Stomach (tissue), 8 donors: ENCODE measurements around the gene FAM50A. TPM values are rescaled to one million over a fixed set of nuclear protein-coding genes. Genes with fewer than 3 reads are reported as not detected.

Source experiments
- polyA plus RNA-seq, 3 donors: library from polyadenylated mRNA; stranded (reverse); fragments of 200-250 nt; gene quantifications; one replicate each; pipeline ENCODE4 v1.2.3, GENCODE V29; 2013
- small RNA-seq, 4 donors: library from RNA; depleted of rRNA; stranded (forward); fragments of <200 nt; gene quantifications; one replicate each; pipeline ENCODE3, GENCODE V24; 2016
- total RNA-seq, 5 donors: library from RNA; depleted of rRNA; stranded (reverse); fragments of >200 nt; gene quantifications; one replicate each; pipeline versions ENCODE4 v1.1.0 to v1.2.3, GENCODE V29; 2014 to 2016
- donor health status: healthy with polysubstance abuse.
- donor health status: Bipolar disorder and iron deficiency.
- donor health status: healthy.

FAM50A gene
- total and polyA plus RNA-seq, 8 donors, result 16.7 to 162 (median 67.4) TPM

Small RNAs within 50 kb of the gene (small RNA-seq; reads per million reads assigned to genes)
- 0 to 0.47 (median 0.22) reads per million in 4 donors for gene MIR6858
- gene RN7SL697P, result 0 reads per million in 4 donors
- gene SNORA70, result 0 reads per million in 4 donors

Other genes starting within 250 kb of the FAM50A start
- gene OPN1MW2, start 224.4 kb upstream of the FAM50A start, total RNA-seq, result not detected
- gene OPN1MW2, start 224.4 kb upstream of the FAM50A start, polyA plus RNA-seq, result not detected
- not detected for gene OPN1MW3, start 186.6 kb upstream of the FAM50A start, total RNA-seq
- gene OPN1MW3, start 186.6 kb upstream of the FAM50A start, polyA plus RNA-seq, result not detected
- not detected for gene TEX28, start 149.0 kb upstream of the FAM50A start, total RNA-seq
- not detected for gene TEX28, start 149.0 kb upstream of the FAM50A start, polyA plus RNA-seq
- not detected for gene TKTL1, start 148.3 kb upstream of the FAM50A start, total RNA-seq
- gene TKTL1, start 148.3 kb upstream of the FAM50A start, polyA plus RNA-seq, result not detected
- gene FLNA, start 69.5 kb upstream of the FAM50A start, total RNA-seq, result 1,000 to 10,000 TPM in 4 of 5 donors, 100 to 1,000 TPM in 1; 638 to 3,511 (median 2,572) TPM
- 1,000 to 10,000 TPM in 1 of 3 donors, 100 to 1,000 TPM in 1, 10 to 100 TPM in 1; 89.2 to 1,461 (median 171) TPM for gene FLNA, start 69.5 kb upstream of the FAM50A start, polyA plus RNA-seq
- gene EMD, start 64.8 kb upstream of the FAM50A start, total RNA-seq, result 100 to 1,000 TPM in 1 of 5 donors, 10 to 100 TPM in 4; 24.2 to 117 (median 38.5) TPM
- 100 to 1,000 TPM in 1 of 3 donors, 10 to 100 TPM in 2; 62.9 to 135 (median 97.8) TPM for gene EMD, start 64.8 kb upstream of the FAM50A start, polyA plus RNA-seq
- 1,000 to 10,000 TPM in 4 of 5 donors, 100 to 1,000 TPM in 1; 783 to 3,421 (median 2,020) TPM for gene RPL10, start 45.8 kb upstream of the FAM50A start, total RNA-seq
- gene RPL10, start 45.8 kb upstream of the FAM50A start, polyA plus RNA-seq, result 1,000 to 10,000 TPM; 5,802 to 8,616 (median 6,179) TPM
- gene DNASE1L1, start 34.9 kb upstream of the FAM50A start, total RNA-seq, result 10 to 100 TPM; 12.5 to 48.7 (median 26.3) TPM
- gene DNASE1L1, start 34.9 kb upstream of the FAM50A start, polyA plus RNA-seq, result 10 to 100 TPM; 15.9 to 18.2 (median 16.0) TPM
- gene TAFAZZIN, start 32.6 kb upstream of the FAM50A start, total RNA-seq, result 100 to 1,000 TPM in 2 of 5 donors, 10 to 100 TPM in 3; 12.7 to 202 (median 84.6) TPM
- gene TAFAZZIN, start 32.6 kb upstream of the FAM50A start, polyA plus RNA-seq, result 10 to 100 TPM; 19.4 to 59.9 (median 21.8) TPM
- gene ATP6AP1, start 15.5 kb upstream of the FAM50A start, total RNA-seq, result 10 to 100 TPM; 13.4 to 69.3 (median 26.6) TPM
- gene ATP6AP1, start 15.5 kb upstream of the FAM50A start, polyA plus RNA-seq, result 10 to 100 TPM; 16.8 to 49.6 (median 34.9) TPM
- 100 to 1,000 TPM in 2 of 5 donors, 10 to 100 TPM in 3; 46.4 to 178 (median 93.3) TPM for gene GDI1, start 7.0 kb upstream of the FAM50A start, total RNA-seq
- gene GDI1, start 7.0 kb upstream of the FAM50A start, polyA plus RNA-seq, result 10 to 100 TPM; 45.7 to 61.8 (median 59.1) TPM
- 100 to 1,000 TPM in 2 of 5 donors, 10 to 100 TPM in 2, 1 to 10 TPM in 1; 9.9 to 296 (median 35.5) TPM for gene PLXNA3, start 14.1 kb downstream of the FAM50A start, total RNA-seq
- gene PLXNA3, start 14.1 kb downstream of the FAM50A start, polyA plus RNA-seq, result 1 to 10 TPM; 2.3 to 7.6 (median 6.0) TPM
- gene LAGE3, start 35.1 kb downstream of the FAM50A start, total RNA-seq, result 1 to 10 TPM in 4 of 5 donors, not detected in 1; 2.7 to 8.4 (median 5.0) TPM
- gene LAGE3, start 35.1 kb downstream of the FAM50A start, polyA plus RNA-seq, result 10 to 100 TPM; 18.2 to 29.0 (median 22.6) TPM
- gene UBL4A, start 42.5 kb downstream of the FAM50A start, total RNA-seq, result 10 to 100 TPM in 4 of 5 donors, 1 to 10 TPM in 1; 8.0 to 50.1 (median 19.8) TPM
- 10 to 100 TPM; 22.5 to 34.4 (median 32.1) TPM for gene UBL4A, start 42.5 kb downstream of the FAM50A start, polyA plus RNA-seq
- 100 to 1,000 TPM in 1 of 5 donors, 10 to 100 TPM in 2, 1 to 10 TPM in 2; 4.9 to 175 (median 13.2) TPM for gene SLC10A3, start 46.5 kb downstream of the FAM50A start, total RNA-seq
- 10 to 100 TPM in 2 of 3 donors, 1 to 10 TPM in 1; 9.5 to 16.7 (median 12.5) TPM for gene SLC10A3, start 46.5 kb downstream of the FAM50A start, polyA plus RNA-seq
- gene FAM3A, start 72.1 kb downstream of the FAM50A start, total RNA-seq, result 10 to 100 TPM; 21.9 to 34.4 (median 24.1) TPM
- gene FAM3A, start 72.1 kb downstream of the FAM50A start, polyA plus RNA-seq, result 10 to 100 TPM; 36.3 to 61.7 (median 49.0) TPM
- 10 to 100 TPM; 10.3 to 41.7 (median 30.3) TPM for gene G6PD, start 102.7 kb downstream of the FAM50A start, total RNA-seq
- 10 to 100 TPM; 15.6 to 22.7 (median 19.1) TPM for gene G6PD, start 102.7 kb downstream of the FAM50A start, polyA plus RNA-seq
- 10 to 100 TPM in 3 of 5 donors, 1 to 10 TPM in 2; 7.6 to 22.6 (median 14.8) TPM for gene IKBKG, start 103.5 kb downstream of the FAM50A start, total RNA-seq
- 10 to 100 TPM; 16.8 to 24.3 (median 18.5) TPM for gene IKBKG, start 103.5 kb downstream of the FAM50A start, polyA plus RNA-seq
- gene CTAG1A, start 141.0 kb downstream of the FAM50A start, total RNA-seq, result not detected
- not detected for gene CTAG1A, start 141.0 kb downstream of the FAM50A start, polyA plus RNA-seq
- gene CTAG1B, start 175.1 kb downstream of the FAM50A start, total RNA-seq, result not detected
- gene CTAG1B, start 175.1 kb downstream of the FAM50A start, polyA plus RNA-seq, result not detected
- not detected for gene CTAG2, start 209.4 kb downstream of the FAM50A start, total RNA-seq
- gene CTAG2, start 209.4 kb downstream of the FAM50A start, polyA plus RNA-seq, result 1 to 10 TPM in 1 of 3 donors, not detected in 2; 2.9 TPM